IPS-15b (cell line): ENCODE results near the gene PDRG1.

Source experiments
- H3K27me3 ChIP-seq: one replicate; pipeline ENCODE4 v1.6.1; 2013; ENCODE audit warnings: low read length; ENCODE audit not compliant: control insufficient read depth, insufficient read depth
- H3K36me3 ChIP-seq: one replicate; pipeline ENCODE4 v1.6.1; 2013; ENCODE audit warnings: low read length; ENCODE audit not compliant: control insufficient read depth, insufficient read depth
- H3K4me1 ChIP-seq: one replicate; pipeline ENCODE4 v1.6.1; 2013; ENCODE audit warnings: mild to moderate bottlenecking, low read length; ENCODE audit not compliant: control insufficient read depth, insufficient read depth
- H3K4me3 ChIP-seq: one replicate; pipeline ENCODE4 v1.5.1; 2013; ENCODE audit warnings: low read depth, low read length
- H3K9ac ChIP-seq: one replicate; pipeline ENCODE4 v1.6.1; 2013; ENCODE audit warnings: low read depth, mild to moderate bottlenecking, low read length
- H3K9me3 ChIP-seq: one replicate; pipeline ENCODE4 v1.6.1; 2013; ENCODE audit warnings: mild to moderate bottlenecking, low read length; ENCODE audit not compliant: control insufficient read depth, insufficient read depth

Gene PDRG1

DNA sequence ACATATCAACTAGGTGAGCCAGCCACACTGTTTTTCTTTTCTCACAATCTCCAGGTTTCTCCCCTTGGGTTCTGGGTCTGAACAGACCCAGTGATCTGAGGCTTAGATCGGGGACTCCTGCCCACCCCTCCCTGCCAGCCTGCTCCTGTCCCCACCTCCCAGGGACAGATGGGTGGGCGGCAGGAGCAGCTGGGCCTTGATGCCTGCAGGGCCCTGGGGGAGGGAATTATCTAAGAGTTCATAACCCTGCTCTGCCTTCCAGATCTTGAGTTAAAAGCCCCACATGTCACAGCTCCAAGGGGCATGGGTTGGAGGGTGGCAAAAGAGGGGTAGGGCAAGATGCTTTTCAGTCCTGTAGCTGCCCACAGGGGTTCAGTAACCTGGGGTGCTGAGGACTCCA, 10.9 kb upstream of the PDRG1 start:
- Histone ChIP-seq H3K36me3 (no peaks in the 10 kb centered on the region), H3K9me3 (no peaks in the 10 kb centered on the region), H3K9ac (no peak overlapping the region), H3K4me3 (no peak overlapping the region), H3K4me1 (peaks cover 5% of the 10 kb centered on the region), H3K27me3 (peaks cover 20% of the 10 kb centered on the region)

DNA sequence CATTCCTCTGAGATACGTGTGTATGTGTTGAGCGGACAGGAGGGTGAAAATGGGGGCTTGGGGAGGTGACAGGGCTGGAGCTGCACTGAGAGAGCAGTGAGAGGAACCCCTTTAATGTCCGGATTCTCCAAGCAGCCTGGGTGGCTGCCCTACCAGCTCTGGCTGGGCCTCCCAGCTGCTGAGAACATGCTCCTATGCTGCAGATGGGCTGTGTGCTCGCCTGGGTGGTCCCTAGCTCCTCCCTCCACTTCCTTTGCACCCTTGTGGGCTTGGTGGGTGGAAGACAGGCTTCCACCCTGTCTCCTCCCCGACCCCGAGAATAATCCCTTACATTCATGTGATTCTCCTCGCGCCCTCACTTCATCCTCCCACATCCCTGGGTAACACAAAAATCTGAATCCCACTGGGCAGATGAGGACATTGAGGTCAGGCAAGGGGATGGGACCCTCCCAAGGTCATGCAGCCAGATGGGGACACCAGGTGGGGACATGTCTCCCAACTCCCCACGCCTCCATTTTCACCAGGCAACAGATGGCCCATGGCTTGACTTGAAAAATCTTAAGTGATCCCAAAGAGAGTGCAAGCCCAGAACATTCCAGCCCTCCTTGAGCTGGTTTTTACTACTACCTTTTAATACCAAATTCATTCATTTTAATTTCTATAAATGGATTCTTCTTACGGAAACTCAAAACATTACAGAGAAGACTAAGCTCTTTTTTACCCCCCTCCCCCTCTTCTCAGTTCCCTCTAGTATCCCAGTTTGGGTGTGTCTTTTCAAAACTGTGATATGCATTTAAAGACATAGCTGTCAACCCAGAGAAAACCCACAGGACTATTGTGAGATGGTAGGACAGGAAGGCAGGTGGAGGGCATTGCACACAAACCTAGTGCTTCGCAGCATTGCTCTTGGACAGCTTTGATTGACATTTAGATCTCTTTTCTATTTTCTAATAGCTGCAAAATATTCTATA, 5.0 kb upstream of the PDRG1 start:
- H3K4me3 ChIP-seq: no peak overlapping the region
- H3K36me3 ChIP-seq: no peaks in the 10 kb centered on the region
- no peak overlapping the region for H3K9ac ChIP-seq
- H3K9me3 ChIP-seq: no peaks in the 10 kb centered on the region
- no peaks in the 10 kb centered on the region for H3K4me1 ChIP-seq
- no peaks in the 10 kb centered on the region for H3K27me3 ChIP-seq

DNA sequence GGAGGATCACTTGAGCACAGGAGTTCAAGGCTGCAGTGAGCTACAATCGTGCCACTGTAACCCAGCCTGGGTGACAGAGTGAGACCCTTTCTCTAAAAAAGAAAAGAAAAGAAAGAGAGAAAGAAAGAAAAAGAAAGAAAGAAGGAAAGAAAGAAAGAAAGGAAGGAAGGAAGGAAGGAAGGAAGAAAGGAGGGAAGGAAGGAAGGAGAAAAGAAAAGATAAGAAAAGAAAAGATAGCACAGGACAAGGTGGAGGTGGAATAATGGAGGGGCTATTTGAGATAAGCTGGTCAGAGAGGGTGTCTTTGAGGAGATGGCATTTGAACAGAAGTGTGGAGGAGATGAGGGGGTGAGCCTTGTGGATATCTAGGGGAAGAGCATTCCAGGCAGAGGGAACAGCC, 2.7 kb upstream of the PDRG1 start:
- H3K4me3 ChIP-seq: no peak overlapping the region
- H3K27me3 ChIP-seq: no peaks in the 10 kb centered on the region

DNA sequence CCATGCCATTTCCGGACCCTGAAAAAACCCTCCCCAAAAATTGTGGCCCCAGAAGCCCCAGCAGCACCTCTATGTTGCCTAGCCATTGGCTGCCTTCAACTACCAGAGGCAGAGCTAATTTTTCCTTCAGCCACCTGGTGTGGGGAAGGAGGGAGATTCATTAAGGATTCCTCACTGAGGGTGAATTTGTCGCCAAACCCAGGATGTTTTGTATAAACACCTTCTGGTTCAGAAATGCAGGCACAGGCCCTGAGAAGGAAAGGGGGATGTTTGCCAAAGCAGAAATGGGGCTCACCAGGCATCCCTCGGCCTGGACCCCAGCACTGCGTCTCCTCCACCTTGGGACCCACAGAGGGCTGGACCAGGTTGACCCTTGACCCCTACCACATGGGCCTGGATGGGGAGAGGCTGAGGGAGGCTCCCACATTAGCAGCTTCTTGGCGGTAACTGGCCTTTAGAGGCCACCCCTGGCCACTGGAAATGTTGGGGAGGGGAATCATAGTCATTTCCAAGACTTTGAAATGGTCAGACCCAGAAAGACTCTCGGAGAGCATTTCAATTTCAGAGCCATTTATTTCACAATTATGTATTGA, 1.8 kb upstream of the PDRG1 start:
- Histone ChIP-seq H3K9me3 (no peaks in the 10 kb centered on the region), H3K27me3 (no peaks in the 10 kb centered on the region), H3K4me3 (no peak overlapping the region), H3K4me1 (peaks cover 4% of the 10 kb centered on the region), H3K9ac (no peak overlapping the region), H3K36me3 (peaks cover 9% of the 10 kb centered on the region)

More for the DNA sequence above, 2.7 kb upstream of the PDRG1 start:
- H3K4me1 ChIP-seq: peaks cover 4% of the 10 kb centered on the region
- peaks cover 4% of the 10 kb centered on the region for H3K36me3 ChIP-seq
- no peak overlapping the region for H3K9ac ChIP-seq
- no peaks in the 10 kb centered on the region for H3K9me3 ChIP-seq

DNA sequence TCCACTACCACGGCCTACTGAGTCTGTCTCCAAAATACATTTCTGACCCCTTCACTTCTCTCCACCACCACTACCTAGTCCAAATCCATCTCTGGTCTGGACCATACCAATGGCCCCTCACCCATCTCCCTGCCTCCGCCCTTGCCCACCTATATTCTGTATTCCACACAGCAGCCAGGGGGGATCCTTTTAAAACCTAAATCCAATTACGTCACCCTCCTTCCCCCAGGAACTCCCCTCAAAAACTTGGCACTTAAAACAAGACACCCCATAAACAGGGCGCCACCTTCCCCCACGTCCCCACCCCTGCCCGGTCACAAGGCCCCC, 680 bp downstream of the PDRG1 start:
- peaks cover 4% of the 10 kb centered on the region for H3K4me1 ChIP-seq
- no peaks in the 10 kb centered on the region for H3K9me3 ChIP-seq
- peak overlapping the region; percentile 86 for H3K9ac ChIP-seq
- H3K27me3 ChIP-seq: no peaks in the 10 kb centered on the region
- peak overlapping the region; percentile 95 for H3K4me3 ChIP-seq
- H3K36me3 ChIP-seq: peaks cover 23% of the 10 kb centered on the region

DNA sequence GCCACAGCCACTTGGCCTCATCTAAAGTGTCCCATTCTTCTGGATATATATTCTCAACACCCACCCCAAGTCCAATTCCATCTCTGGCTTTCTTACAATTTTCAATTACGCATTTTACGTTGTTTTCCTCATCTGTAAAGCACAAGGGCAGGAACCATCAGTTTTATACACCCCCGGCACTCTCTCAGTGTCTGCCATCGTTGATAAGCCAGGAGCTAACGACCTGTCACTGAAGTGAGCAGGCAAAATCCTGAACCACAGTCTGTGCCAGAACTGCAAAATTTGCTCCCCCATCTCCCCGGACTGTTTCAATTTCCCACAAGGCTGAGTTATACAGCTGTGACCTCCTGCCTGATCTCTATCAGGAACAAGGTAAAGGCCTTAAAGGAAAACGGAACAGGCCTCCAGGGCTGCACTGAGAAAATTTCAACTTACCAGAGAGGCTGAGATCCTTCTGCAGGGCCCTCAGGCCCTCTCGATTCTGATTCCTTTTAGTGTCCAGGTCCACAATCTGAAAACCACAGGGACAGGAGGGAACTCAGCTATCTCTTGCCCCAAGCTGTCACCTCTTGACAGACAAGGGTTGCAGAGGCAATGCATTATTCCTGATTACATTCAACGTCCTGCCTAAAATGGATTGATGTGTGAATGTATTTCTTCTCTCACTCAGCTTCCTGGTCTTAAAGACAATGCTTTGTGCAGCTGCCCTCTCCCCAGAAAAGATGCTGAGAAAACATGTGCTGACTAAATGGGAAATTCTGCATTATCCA, 1.8 kb downstream of the PDRG1 start:
- Histone ChIP-seq H3K27me3 (no peaks in the 10 kb centered on the region), H3K4me3 (no peak overlapping the region), H3K36me3 (peaks cover 34% of the 10 kb centered on the region), H3K4me1 (peaks cover 4% of the 10 kb centered on the region), H3K9ac (no peak overlapping the region), H3K9me3 (no peaks in the 10 kb centered on the region)

DNA sequence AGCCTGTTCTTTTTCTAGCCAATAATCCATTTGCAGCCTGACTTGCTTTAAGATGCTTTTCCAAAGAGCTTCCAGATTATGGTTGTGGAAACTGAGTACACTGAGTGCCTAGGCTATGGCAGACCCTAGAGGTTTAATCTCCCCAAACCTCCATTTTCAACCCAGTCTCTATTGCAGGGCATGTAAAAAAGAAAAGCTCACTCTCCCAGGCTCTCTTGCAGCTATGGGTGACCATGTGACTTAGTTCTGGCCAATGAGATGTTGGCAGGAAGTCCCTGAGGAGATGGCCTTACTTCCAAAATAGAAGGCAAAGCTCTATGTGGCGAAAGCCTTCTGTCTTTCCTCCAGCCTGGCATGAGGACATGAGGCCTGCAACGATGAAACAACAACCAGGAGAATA, 3.8 kb downstream of the PDRG1 start:
- H3K9me3 ChIP-seq: no peaks in the 10 kb centered on the region
- no peaks in the 10 kb centered on the region for H3K27me3 ChIP-seq
- H3K4me3 ChIP-seq: no peak overlapping the region
- peaks cover 4% of the 10 kb centered on the region for H3K4me1 ChIP-seq
- peaks cover 38% of the 10 kb centered on the region for H3K36me3 ChIP-seq
- no peak overlapping the region for H3K9ac ChIP-seq

DNA sequence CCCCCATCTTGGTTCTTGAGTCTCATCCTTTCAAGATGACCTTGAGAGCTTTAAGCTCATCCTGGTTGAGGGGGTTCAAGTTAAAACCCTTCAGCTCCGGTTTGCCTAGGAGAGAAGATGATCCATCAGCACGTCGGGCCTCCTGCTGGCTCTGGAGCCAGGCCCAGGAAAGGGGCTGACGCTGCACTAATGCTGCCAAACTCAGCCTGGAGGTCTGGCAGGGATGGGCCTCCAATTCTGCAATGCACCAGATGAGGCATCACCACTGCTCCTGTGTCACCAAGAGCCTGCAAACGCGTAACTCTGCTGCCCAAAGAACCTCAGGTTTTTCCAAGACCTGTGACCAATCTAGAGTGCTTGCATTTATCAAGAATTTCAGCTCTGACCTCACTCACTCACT, 6.1 kb downstream of the PDRG1 start:
- Histone ChIP-seq H3K9me3 (no peaks in the 10 kb centered on the region), H3K27me3 (no peaks in the 10 kb centered on the region), H3K36me3 (peaks cover 38% of the 10 kb centered on the region), H3K4me3 (no peak overlapping the region), H3K9ac (no peak overlapping the region), H3K4me1 (peaks cover 3% of the 10 kb centered on the region)

DNA sequence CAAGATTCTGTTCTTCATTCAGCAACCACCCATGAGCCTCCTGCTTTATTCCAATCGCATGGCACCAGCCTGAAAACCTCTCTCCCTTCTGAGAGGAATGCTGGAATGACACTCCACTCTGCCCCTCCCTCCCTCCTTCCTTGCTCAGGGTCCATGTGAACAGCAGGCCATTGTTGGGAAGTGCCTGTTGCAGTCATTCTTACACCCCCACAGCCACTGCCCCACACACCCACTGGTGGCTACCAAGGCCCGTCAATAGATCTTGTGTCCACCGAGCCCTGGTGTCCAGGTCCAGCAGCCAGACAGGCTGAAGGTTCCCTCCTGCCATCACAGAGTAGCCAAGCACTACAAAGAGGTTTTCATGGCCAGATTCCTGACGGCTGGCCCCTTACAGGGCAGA, 6.5 kb downstream of the PDRG1 start:
- peaks cover 38% of the 10 kb centered on the region for H3K36me3 ChIP-seq
- no peaks in the 10 kb centered on the region for H3K9me3 ChIP-seq
- no peak overlapping the region for H3K4me3 ChIP-seq
- no peak overlapping the region for H3K9ac ChIP-seq
- no peaks in the 10 kb centered on the region for H3K27me3 ChIP-seq
- no peaks in the 10 kb centered on the region for H3K4me1 ChIP-seq

DNA sequence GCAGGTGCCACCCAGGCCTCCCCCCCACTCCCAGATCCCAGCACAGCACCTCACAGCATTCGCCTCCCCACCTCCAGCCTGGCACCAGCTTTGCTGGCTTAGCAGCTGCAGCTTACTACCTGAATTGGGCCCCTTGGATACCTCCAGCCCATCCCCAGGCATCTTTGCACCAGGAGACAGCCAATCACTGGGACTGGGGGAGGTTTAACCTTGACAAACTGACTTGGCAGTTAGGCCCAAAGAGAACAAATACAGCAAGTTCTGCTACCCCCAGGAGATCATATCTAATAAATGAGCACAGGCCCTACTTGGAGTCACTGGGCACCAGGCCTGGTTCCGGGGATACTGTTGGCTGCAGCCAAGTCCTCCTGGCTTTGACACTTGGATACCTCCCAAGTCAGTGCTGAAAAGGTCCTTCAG, 8.8 kb downstream of the PDRG1 start:
- H3K4me1 ChIP-seq: no peaks in the 10 kb centered on the region
- peaks cover 26% of the 10 kb centered on the region for H3K36me3 ChIP-seq
- no peaks in the 10 kb centered on the region for H3K27me3 ChIP-seq
- no peak overlapping the region for H3K4me3 ChIP-seq
- no peak overlapping the region for H3K9ac ChIP-seq
- H3K9me3 ChIP-seq: no peaks in the 10 kb centered on the region

DNA sequence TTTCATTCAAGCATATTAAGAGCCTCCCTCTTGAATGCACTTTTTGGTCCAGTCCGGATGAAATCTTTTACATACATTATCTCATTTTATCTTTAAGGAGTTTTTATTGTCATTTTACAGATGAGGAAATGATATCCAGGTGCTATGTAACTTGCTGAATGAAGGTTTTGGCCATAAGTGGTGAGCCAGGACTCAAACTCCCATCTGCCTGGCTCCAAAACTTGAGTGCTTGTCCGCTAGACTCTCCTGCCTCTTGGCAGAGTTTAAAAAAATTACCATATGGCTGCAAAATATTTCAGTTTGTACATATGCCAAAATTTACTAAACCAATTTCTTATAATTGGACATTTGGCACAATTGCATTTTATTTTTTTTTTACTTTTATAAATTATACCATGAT, 12.2 kb downstream of the PDRG1 start:
- H3K36me3 ChIP-seq: no peaks in the 10 kb centered on the region
- H3K27me3 ChIP-seq: no peaks in the 10 kb centered on the region
- H3K4me1 ChIP-seq: peaks cover 6% of the 10 kb centered on the region
- no peak overlapping the region for H3K9ac ChIP-seq
- no peak overlapping the region for H3K4me3 ChIP-seq
- no peaks in the 10 kb centered on the region for H3K9me3 ChIP-seq
